IMR-90 (cell line): Measurements from ENCODE around the gene MYD88.

Source experiments
- BHLHE40 ChIP-seq: fragments of 150-350 bp; IDR thresholded peaks from 2 replicates; pipeline ENCODE4 v1.6.1; 2016; ENCODE audit warnings: mild to moderate bottlenecking, low read depth, low read length
- CEBPB ChIP-seq: IDR thresholded peaks from 2 replicates; pipeline ENCODE4 v1.6.1; 2012; ENCODE audit warnings: low read depth, low read length, improper control_type of control experiment
- CTCF ChIP-seq: conservative IDR thresholded peaks from 2 replicates; pipeline ENCODE4 v1.5.1; 2012; ENCODE audit warnings: mild to moderate bottlenecking, low read depth, low read length, improper control_type of control experiment
- ELK1 ChIP-seq: fragments of 150-350 bp; IDR thresholded peaks from 2 replicates; pipeline ENCODE4 v1.6.1; 2016; ENCODE audit warnings: low read depth, mild to moderate bottlenecking, low read length, moderate library complexity, borderline replicate concordance
- FOS ChIP-seq: fragments of 150-350 bp; IDR thresholded peaks from 2 replicates; pipeline ENCODE4 v1.6.1; 2016; ENCODE audit warnings: low read depth, low read length
- MXI1 ChIP-seq: IDR thresholded peaks from 2 replicates; pipeline ENCODE4 v1.6.1; 2012; ENCODE audit warnings: low read depth, mild to moderate bottlenecking, low read length, moderate library complexity, borderline replicate concordance
- POLR2A ChIP-seq: IDR thresholded peaks from 2 replicates; pipeline ENCODE4 v1.6.1; 2012; ENCODE audit warnings: mild to moderate bottlenecking, low read depth, low read length
- RAD21 ChIP-seq: IDR thresholded peaks from 2 replicates; pipeline ENCODE4 v1.6.1; 2012; ENCODE audit warnings: low read length, improper control_type of control experiment
- USF2 ChIP-seq: fragments of 150-350 bp; IDR thresholded peaks from 2 replicates; pipeline ENCODE4 v1.6.1; 2017; ENCODE audit warnings: mild to moderate bottlenecking, antibody characterized with exemption, low read length, low read depth

- TF ChIP-seq POLR2A = no peak
- no peak for TF ChIP-seq USF2
- TF ChIP-seq CTCF = no peak
- no peak for TF ChIP-seq CEBPB
- TF ChIP-seq RAD21 = no peak
- no peak for TF ChIP-seq MXI1
- no peak for TF ChIP-seq ELK1
- no peak for TF ChIP-seq FOS
- no peak for TF ChIP-seq BHLHE40
Observed at GRCh38 chr3:38099518-38099917, 38.9 kb upstream of the MYD88 start.
